ENCODE data around the gene BATF2. TPM values are rescaled to one million over a fixed set of nuclear protein-coding genes. Genes with fewer than 3 reads are reported as not detected.

The BATF2 gene
- total RNA-seq, 1 experiment from 2014 or later = 0.72 TPM

GRCh38 chr11:65003282-65003681, 6.5 kb upstream of the BATF2 start:
- peak; percentile 44 for DNase-seq
- 0 out of 7 replicates have a peak overlapping the region, but pooled peaks of 1 of the 3 experiments have one; percentile 40 for H3K27ac Mint-ChIP-seq

More at GRCh38 chr11:65003282-65003681, 6.5 kb upstream of the BATF2 start:
- Histone ChIP-seq H3K27me3 (ENCODE audit: insufficient read depth, low read length) (no peaks in the 10 kb centered on the region), H2BK5ac (ENCODE audit: insufficient read length, low read length) (no peak overlapping the region), H3K4me2 (ENCODE audit: insufficient read depth, insufficient read length, low read length) (no peak overlapping the region), H3K27ac (ENCODE audit: insufficient read length, low read depth, low read length) (no peak overlapping the region), H2AFZ (ENCODE audit: low read length) (no peak overlapping the region), H3K4me1 (ENCODE audit: insufficient read depth, low read length) (no peaks in the 10 kb centered on the region), H3K23ac (ENCODE audit: insufficient read length, low read depth, low read length) (no peak overlapping the region), H3K79me1 (ENCODE audit: insufficient read depth, low read depth, low read length, poor library complexity, severe bottlenecking) (no peaks in the 10 kb centered on the region), H3K18ac (ENCODE audit: insufficient read length, low read depth, low read length) (no peak overlapping the region), H3K4ac (ENCODE audit: low read depth, low read length) (no peak overlapping the region), H4K5ac (ENCODE audit: insufficient read length, low read depth, low read length) (no peak overlapping the region), H3K23me2 (ENCODE audit: insufficient read length, low read depth, low read length, poor library complexity, severe bottlenecking) (no peaks in the 10 kb centered on the region), H3K79me2 (ENCODE audit: insufficient read depth, low read length) (no peaks in the 10 kb centered on the region), H3K9me3 (ENCODE audit: control insufficient read depth, low read depth, low read length) (no peaks in the 10 kb centered on the region), H3K14ac (ENCODE audit: insufficient read depth, low read length) (no peak overlapping the region), H2BK20ac (ENCODE audit: low read depth, low read length, poor library complexity, severe bottlenecking) (no peak overlapping the region), H4K8ac (replicated peaks; ENCODE audit: insufficient read length, low read depth, low read length) (no peak overlapping the region), H2BK120ac (ENCODE audit: low read depth, low read length, poor library complexity, severe bottlenecking) (no peak overlapping the region), H2AK5ac (ENCODE audit: insufficient read length, low read length) (no peak overlapping the region), H3T11ph (ENCODE audit: low read length) (no peak overlapping the region), H2BK15ac (ENCODE audit: low read depth, low read length) (no peak overlapping the region), H3K56ac (ENCODE audit: insufficient read length, low read depth, low read length) (no peak overlapping the region), H4K91ac (ENCODE audit: insufficient read length, low read depth, low read length) (no peak overlapping the region), H2BK12ac (ENCODE audit: insufficient read length, low read depth, low read length) (no peak overlapping the region), H3K9ac (ENCODE audit: extremely low read depth, insufficient read length, low read length) (no peak overlapping the region), H4K20me1 (ENCODE audit: control insufficient read depth, insufficient read depth, insufficient read length) (no peaks in the 10 kb centered on the region)
- TF ChIP-seq CTCF (conservative IDR thresholded peaks at IDR 0.05) = no peak
- no peaks in the 10 kb centered on the region for H3K9me3 Mint-ChIP-seq
- H3K27me3 Mint-ChIP-seq (ENCODE audit: low read depth) = peaks cover 1% of the 10 kb centered on the region; the same call in 1 of the 2 replicates
- H3K36me3 Mint-ChIP-seq (ENCODE audit: insufficient read depth in 1 of 3, low read depth in 3 of 3) = no peaks in the 10 kb centered on the region
- WGBS (ENCODE audit: extremely low coverage, insufficient read length, low lambda C conversion rate) = no CpG with 5 or more reads among the region's 7 CpGs
- H3K4me3 Mint-ChIP-seq = no peak overlapping the region
- peaks cover 3 to 4% of the 10 kb centered on the region in 2 experiments for H3K4me1 Mint-ChIP-seq

All from H9 (cell line).